Activated CD8-positive, alpha-beta T cell treated with anti-CD3 and anti-CD28 coated beads for 36 hours (primary cell): ENCODE measurements around the gene TTF1. TPM values are rescaled to one million over a fixed set of nuclear protein-coding genes. Genes with fewer than 3 reads are reported as not detected.

ENCODE experiments used
- ATAC-seq: fragments of 200-7000 bp; cut with Tn5 transposase; one replicate; pipeline ENCODE4 v1.10.0; 2021; ENCODE audit warnings: mild to moderate bottlenecking, moderate library complexity
- CTCF ChIA-PET: fragments of 350-600 bp; sonication (Branson Sonifier 250); formaldehyde crosslinking; loops from one replicate; lab custom pipeline; 2021; ENCODE audit warnings: antibody characterized with exemption; lab: Charles Lee
- POLR2A ChIA-PET: fragments of 350-600 bp; sonication (Branson Sonifier 250); formaldehyde crosslinking; loops from one replicate; lab custom pipeline; 2021; ENCODE audit warnings: antibody characterized with exemption; lab: Charles Lee
- DNase-seq: peaks from one replicate; pipeline ENCODE4 v3.0.0-alpha.2; 2020
- H3K27ac Mint-ChIP-seq: one replicate; pipeline ENCODE4 v1.8.0; 2021; ENCODE audit warnings: mild to moderate bottlenecking, mixed read lengths
- H3K27me3 Mint-ChIP-seq: one replicate; pipeline ENCODE4 v1.8.0; 2021; ENCODE audit warnings: mixed read lengths
- H3K36me3 Mint-ChIP-seq: one replicate; pipeline ENCODE4 v1.8.0; 2021; ENCODE audit warnings: low read depth, mixed read lengths
- H3K4me1 Mint-ChIP-seq: one replicate; pipeline ENCODE4 v1.8.0; 2021; ENCODE audit warnings: low read depth, mixed read lengths
- H3K4me3 Mint-ChIP-seq: one replicate; pipeline ENCODE4 v1.8.0; 2021; ENCODE audit warnings: mild to moderate bottlenecking, moderate library complexity, mixed read lengths
- H3K9me3 Mint-ChIP-seq: one replicate; pipeline ENCODE4 v1.8.0; 2021; ENCODE audit warnings: mixed read lengths
- intact Hi-C: fragments of 100-400 bp; cut with micrococcal nuclease; formaldehyde crosslinking; loops from one replicate; pipeline ENCODE4 v1.10.0; 2022
- total RNA-seq, 2 experiments: library from RNA; stranded (reverse); gene quantifications; one replicate each; pipeline ENCODE4 v1.2.3, GENCODE V29; 2021
- TF ChIP-seq, protein P1 (sequence below): fragments of 200-600 bp; IDR thresholded peaks from one replicate; pipeline ENCODE4 v1.8.0; 2022; ENCODE audit warnings: antibody characterized with exemption, mild to moderate bottlenecking

The TTF1 gene
- total RNA-seq, 2 experiments from 2014 or later, result 38.2 to 38.3 TPM

DNA sequence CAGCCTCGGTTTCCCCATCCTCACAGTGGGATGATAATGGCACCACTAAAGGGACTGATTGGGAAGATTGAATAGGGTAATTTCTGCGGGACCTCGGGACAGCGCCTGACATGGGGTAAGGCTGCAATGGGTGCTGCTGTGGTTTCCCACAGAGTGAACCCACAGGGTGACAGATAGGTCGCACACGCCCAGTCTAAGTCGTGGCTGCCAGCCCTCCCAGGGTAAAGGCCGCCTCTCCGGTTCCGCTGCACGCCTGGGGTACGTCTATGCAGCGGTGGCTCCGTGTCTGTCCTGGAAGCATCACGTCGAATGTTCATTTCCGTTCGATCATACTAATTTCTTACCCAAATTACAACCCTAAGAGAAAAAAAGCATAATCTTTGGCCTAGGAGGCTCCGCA lies 4.0 kb upstream of the TTF1 start:
- POLR2A ChIA-PET, result no interaction called here
- CTCF ChIA-PET, result interaction anchor here (0.9 to 1.8 kb wide), 7 partner anchors 152 to 612 kb away, joined by 3 to 9 read pairs (median 3); no protein-coding TSS in a partner anchor
- H3K4me1 Mint-ChIP-seq, result peaks cover 32% of the 10 kb centered on the region
- no peak overlapping the region for H3K27ac Mint-ChIP-seq
- H3K27me3 Mint-ChIP-seq, result peaks cover 41% of the 10 kb centered on the region
- H3K4me3 Mint-ChIP-seq, result peak overlapping the region; percentile 51
- intact Hi-C loops, result loop anchor here (5.0 to 10.0 kb wide), 3 partner anchors 77 to 384 kb away; no protein-coding TSS in a partner anchor
- ATAC-seq (peak; percentile 24), DNase-seq (peak; percentile 29)
- peaks cover 3% of the 10 kb centered on the region for H3K36me3 Mint-ChIP-seq
- TF ChIP-seq, protein P1, sequence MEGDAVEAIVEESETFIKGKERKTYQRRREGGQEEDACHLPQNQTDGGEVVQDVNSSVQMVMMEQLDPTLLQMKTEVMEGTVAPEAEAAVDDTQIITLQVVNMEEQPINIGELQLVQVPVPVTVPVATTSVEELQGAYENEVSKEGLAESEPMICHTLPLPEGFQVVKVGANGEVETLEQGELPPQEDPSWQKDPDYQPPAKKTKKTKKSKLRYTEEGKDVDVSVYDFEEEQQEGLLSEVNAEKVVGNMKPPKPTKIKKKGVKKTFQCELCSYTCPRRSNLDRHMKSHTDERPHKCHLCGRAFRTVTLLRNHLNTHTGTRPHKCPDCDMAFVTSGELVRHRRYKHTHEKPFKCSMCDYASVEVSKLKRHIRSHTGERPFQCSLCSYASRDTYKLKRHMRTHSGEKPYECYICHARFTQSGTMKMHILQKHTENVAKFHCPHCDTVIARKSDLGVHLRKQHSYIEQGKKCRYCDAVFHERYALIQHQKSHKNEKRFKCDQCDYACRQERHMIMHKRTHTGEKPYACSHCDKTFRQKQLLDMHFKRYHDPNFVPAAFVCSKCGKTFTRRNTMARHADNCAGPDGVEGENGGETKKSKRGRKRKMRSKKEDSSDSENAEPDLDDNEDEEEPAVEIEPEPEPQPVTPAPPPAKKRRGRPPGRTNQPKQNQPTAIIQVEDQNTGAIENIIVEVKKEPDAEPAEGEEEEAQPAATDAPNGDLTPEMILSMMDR, result no peak
- H3K9me3 Mint-ChIP-seq, result no peaks in the 10 kb centered on the region

DNA sequence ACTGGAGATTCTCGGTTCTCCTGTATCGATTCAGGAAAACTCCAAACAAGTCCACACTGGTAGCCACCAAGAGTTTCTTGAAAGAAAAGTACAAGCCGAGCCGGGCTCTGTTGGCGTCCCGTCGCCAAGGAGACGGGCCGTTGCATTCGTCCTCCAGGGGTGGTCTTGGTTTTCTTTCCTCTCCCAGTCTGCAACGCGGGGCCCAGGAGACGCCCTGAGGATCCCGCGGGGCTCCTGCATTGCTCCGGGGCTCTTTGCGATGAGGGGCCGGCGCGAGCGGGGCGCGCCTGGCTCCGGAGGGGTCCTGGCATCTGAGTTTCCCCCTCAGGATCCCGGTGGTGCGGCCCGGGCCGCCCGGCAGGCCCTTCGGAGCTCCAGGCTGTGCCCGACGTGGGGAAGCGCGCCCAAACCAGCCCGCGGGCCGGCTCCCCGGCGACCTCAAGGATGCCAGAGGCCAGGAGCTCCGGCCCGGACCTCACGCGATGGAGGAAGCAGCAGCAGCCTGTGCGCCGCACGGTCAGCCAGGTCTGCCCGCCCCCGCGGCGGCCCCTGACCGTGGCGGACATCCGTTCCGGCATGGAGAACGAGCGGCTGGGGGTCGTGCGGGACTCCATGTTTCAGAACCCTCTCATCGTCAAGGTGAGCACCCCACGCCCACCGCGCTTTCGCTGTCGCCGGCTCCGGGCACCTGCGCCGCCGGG lies 3.3 kb upstream of the TTF1 start, which contains the start of gene CFAP77:
CFAP77 (plus strand) TSS at position 384 of the 701 bp plus-strand sequence; CDS start at position 445, 61 bp downstream.
- peak; percentile 55 for DNase-seq
- intact Hi-C loops, result loop anchor here (5.0 to 10.0 kb wide), 3 partner anchors 77 to 385 kb away; no protein-coding TSS in a partner anchor
- Mint-ChIP-seq H3K4me3 (peak within 1 kb of the TSS; percentile 51), H3K4me1 (peaks cover 35% of the 10 kb centered on the region), H3K9me3 (no peaks in the 10 kb centered on the region), H3K27me3 (peaks cover 35% of the 10 kb centered on the region), H3K36me3 (peaks cover 6% of the 10 kb centered on the region), H3K27ac (no peak within 1 kb of the TSS)
- POLR2A ChIA-PET, result no interaction called here
- CTCF ChIA-PET, result interaction anchor here (0.9 to 1.8 kb wide), 8 partner anchors 56 to 612 kb away, joined by 3 to 9 read pairs (median 3); no protein-coding TSS in a partner anchor
- no peak for ATAC-seq
- TF ChIP-seq, protein P1, result no peak

DNA sequence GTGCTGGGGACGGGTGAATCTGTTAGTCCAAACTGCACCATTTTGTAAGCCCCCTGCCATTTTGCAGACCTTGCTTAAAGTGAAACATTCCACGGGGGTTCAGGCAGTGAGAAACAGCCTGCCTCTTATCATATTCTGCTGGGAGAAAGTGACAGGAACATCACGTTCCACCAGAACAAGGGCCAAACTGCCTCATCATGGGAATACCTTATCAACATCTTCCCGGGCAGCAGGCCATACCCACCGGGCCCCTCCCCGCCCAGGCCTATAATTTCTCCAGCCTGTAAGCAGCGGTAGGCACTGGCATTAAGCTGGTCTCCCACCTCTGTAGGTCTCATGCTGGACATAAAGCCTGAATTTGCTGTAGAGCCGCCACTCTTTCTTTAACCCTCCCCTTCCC lies 1.9 kb upstream of the TTF1 start:
- intact Hi-C loops, result no loop called here
- TF ChIP-seq, protein P1, result no peak
- no peak for ATAC-seq
- no peaks in the 10 kb centered on the region for H3K9me3 Mint-ChIP-seq
- H3K27ac Mint-ChIP-seq, result no peak overlapping the region
- H3K27me3 Mint-ChIP-seq, result peaks cover 22% of the 10 kb centered on the region
- CTCF ChIA-PET, result no interaction called here
- POLR2A ChIA-PET, result no interaction called here
- peaks cover 47% of the 10 kb centered on the region for H3K4me1 Mint-ChIP-seq
- no peak for DNase-seq
- H3K36me3 Mint-ChIP-seq, result peaks cover 14% of the 10 kb centered on the region
- no peak overlapping the region for H3K4me3 Mint-ChIP-seq

DNA sequence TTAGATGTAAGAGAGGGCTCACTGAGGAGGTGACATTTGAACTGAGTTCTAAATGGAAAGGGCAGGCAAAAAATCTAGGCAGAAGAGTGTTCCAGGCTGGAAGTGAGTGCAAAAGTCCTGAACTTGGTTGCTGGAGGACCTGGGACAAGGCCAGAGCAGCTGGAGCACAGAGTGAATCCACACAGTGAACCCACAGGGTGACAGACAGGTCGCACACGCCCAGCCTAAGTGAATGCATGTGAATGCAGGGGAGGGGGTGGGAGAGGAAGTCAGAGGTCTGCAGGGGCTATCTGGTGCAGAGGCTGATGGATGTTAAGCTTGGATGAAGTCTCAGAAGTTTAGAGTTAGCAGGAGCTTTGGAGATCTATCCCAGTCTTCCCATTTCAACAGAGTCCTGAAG lies 556 bp upstream of the TTF1 start:
- DNase-seq (no peak), ATAC-seq (no peak)
- H3K27me3 Mint-ChIP-seq, result peaks cover 14% of the 10 kb centered on the region
- no peaks in the 10 kb centered on the region for H3K9me3 Mint-ChIP-seq
- TF ChIP-seq, protein P1, result no peak
- H3K4me1 Mint-ChIP-seq, result peaks cover 49% of the 10 kb centered on the region
- H3K27ac Mint-ChIP-seq, result peak overlapping the region; percentile 89
- peaks cover 25% of the 10 kb centered on the region for H3K36me3 Mint-ChIP-seq
- POLR2A ChIA-PET, result no interaction called here
- CTCF ChIA-PET, result no interaction called here
- intact Hi-C loops, result no loop called here
- peak overlapping the region; percentile 88 for H3K4me3 Mint-ChIP-seq

DNA sequence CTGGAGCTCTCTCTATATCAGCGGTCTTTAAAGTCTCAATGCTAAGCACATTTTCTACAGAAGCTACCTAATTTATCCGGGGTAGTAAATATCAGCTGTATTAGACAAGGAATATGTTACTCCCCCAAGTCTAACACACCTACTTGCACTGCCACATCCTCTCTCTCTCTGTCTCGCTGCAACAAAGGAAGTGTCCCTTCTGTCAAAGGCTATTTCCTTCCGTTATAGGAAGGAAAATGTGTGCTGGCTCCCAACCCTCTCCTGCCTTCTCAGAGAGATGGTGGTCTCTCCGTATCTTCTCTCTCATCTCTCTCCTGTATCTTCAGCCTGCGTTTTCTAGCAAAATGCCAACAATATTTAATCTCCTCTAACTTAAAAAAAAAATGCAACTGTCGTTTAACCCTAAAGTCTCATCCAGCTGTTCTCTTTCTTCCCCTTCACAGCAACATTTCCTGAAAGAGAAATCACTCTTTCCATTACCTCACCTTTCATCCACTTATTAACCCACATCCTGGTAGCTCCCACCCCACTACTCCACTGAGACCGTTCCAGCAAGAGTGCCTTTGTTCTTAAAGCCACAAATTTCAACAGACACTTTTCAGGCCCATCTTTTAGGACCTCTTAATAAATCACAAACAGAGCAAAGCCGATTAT lies 2.3 kb downstream of the TTF1 start:
- DNase-seq (peak; percentile 62), ATAC-seq (peak; percentile 67)
- Mint-ChIP-seq H3K27ac (peak overlapping the region; percentile 89), H3K4me3 (peak overlapping the region; percentile 88), H3K4me1 (peaks cover 39% of the 10 kb centered on the region), H3K27me3 (no peaks in the 10 kb centered on the region), H3K9me3 (no peaks in the 10 kb centered on the region), H3K36me3 (peaks cover 47% of the 10 kb centered on the region)
- ChIA-PET POLR2A (interaction anchor here (0.6 to 2.2 kb wide), 8 partner anchors 8 to 398 kb away, joined by 3 to 8 read pairs (median 4); no protein-coding TSS in a partner anchor), CTCF (no interaction called here)
- TF ChIP-seq, protein P1, result no peak
- intact Hi-C loops, result no loop called here
